ENCODE data around the gene C7orf33. TPM values are rescaled to one million over a fixed set of nuclear protein-coding genes. Genes with fewer than 3 reads are reported as not detected.
A peak's percentile ranks its signal among the peaks of the same experiment; 100 is the strongest.
"Not testable (repeated sequence)": the region's sequence is repeated elsewhere in the genome, so short reads cannot be mapped to it uniquely, and the experiment has no call there.

The C7orf33 gene
- total and polyA plus RNA-seq, 2 of the 8 experiments (the other 6 are each of a cell fraction or from before 2014, with no cell fraction given), result not detected

DNA sequence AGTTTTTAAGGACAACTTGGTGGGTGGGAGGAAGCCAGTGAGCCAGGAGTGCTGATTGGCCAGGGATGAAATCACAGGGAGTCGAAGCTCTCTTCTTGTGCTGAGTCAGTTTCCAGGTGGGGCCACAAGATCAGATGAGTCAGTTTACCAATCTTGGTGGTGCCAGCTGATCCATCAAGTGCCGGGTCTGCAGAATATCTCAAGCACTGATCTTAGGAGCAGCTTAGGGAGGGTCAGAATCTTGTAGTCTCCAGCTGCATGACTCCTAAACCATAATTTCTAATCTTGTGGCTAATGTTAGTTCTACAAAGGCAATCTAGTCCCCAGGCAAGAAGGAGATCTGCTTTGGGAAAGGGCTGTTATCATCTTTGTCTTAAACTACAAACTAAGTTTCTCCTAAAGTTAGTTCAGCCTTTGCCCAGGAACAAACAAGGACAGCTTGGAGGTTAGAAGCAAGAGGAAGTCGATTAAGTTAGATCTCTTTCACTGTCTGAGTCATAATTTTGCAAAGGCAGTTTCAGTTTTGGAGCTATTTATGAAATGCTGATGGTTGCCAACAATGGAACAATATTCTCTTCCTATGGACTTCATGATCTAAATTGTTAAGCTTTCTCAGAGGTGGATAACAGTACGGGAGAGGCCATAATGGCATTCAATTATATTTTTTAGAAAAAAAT, 26.2 kb upstream of the C7orf33 start:
- H3K79me2 ChIP-seq (ENCODE audit: control insufficient read depth in 1 of 2, insufficient read depth in 2 of 2, low read length in 2 of 2); H3K14ac ChIP-seq (ENCODE audit: insufficient read length); H3K23me2 ChIP-seq (ENCODE audit: low read depth, low read length); H2BK15ac ChIP-seq (ENCODE audit: low read length); H2BK20ac ChIP-seq (ENCODE audit: low read length); H2BK120ac ChIP-seq (replicated peaks; ENCODE audit: low read depth, low read length); H4K91ac ChIP-seq (replicated peaks; ENCODE audit: insufficient read length, low read length); H3K56ac ChIP-seq (replicated peaks; ENCODE audit: insufficient read length, low read depth, low read length); H2AFZ ChIP-seq (ENCODE audit: low read length); H4K5ac ChIP-seq (ENCODE audit: insufficient read length, low read depth, low read length); H3K4me1 ChIP-seq (replicated peaks in 1 of 4; ENCODE audit: control insufficient read depth in 3 of 4, insufficient read depth in 4 of 4, low read length in 3 of 4); H3K27ac ChIP-seq (ENCODE audit: low read depth, low read length); H3K4me3 ChIP-seq (ENCODE audit: extremely low read depth in 1 of 4, insufficient read depth in 2 of 4, low read depth in 3 of 4, low read length in 4 of 4); DNase-seq (ENCODE audit: low read depth in 1 of 2, low spot score in 2 of 2); H3K36me3 ChIP-seq (ENCODE audit: control insufficient read depth in 2 of 4, insufficient read depth in 4 of 4, low read length in 3 of 4); POLR2A ChIA-PET (ENCODE audit: partially characterized antibody); H3K9me3 ChIP-seq (ENCODE audit: insufficient read depth in 2 of 2, low read depth in 1 of 2, low read length in 1 of 2); FAIRE-seq; H3K4ac ChIP-seq (replicated peaks; ENCODE audit: insufficient read length, low read depth, low read length); H4K8ac ChIP-seq (ENCODE audit: extremely low read depth, insufficient read depth, low read length); H2BK5ac ChIP-seq (ENCODE audit: low read depth, low read length); H2AK5ac ChIP-seq (ENCODE audit: low read depth, low read length); H3K4me2 ChIP-seq (ENCODE audit: insufficient read depth in 1 of 2, low read depth in 2 of 2, low read length in 2 of 2); H3K79me1 ChIP-seq (ENCODE audit: low read depth, low read length); H3K23ac ChIP-seq (ENCODE audit: insufficient read length); H4K20me1 ChIP-seq (replicated peaks in 1 of 2; ENCODE audit: control insufficient read depth in 1 of 2, insufficient read depth in 2 of 2, low read length in 2 of 2); H3K9ac ChIP-seq (replicated peaks in 1 of 4; ENCODE audit: extremely low read depth in 1 of 4, low read depth in 3 of 4, low read length in 3 of 4); H3K18ac ChIP-seq (ENCODE audit: extremely low read depth, low read length); H2BK12ac ChIP-seq (ENCODE audit: low read depth, low read length); H3K27me3 ChIP-seq (replicated peaks in 1 of 4; ENCODE audit: control insufficient read depth in 3 of 4, extremely low read depth in 1 of 4, insufficient read depth in 3 of 4, low read length in 3 of 4): not testable (repeated sequence)
- peak; percentile 69; the same call in 1 of the 2 replicates for TF ChIP-seq BACH1 (IDR thresholded peaks at IDR 0.05; ENCODE audit: low read length)
- CTCF ChIA-PET (ENCODE audit: partially characterized antibody), result interaction anchor here (0.9 to 1.4 kb wide), 3 partner anchors 8 to 60 kb away, joined by 3 read pairs; no protein-coding TSS in a partner anchor
- 87% methylated on average over 4 of the region's 4 CpGs; no CpG with 5 or more reads in 1 of the 2 experiments for WGBS, 2 experiments (ENCODE audit: extremely low coverage in 1 of 2, insufficient coverage in 1 of 2, insufficient read length in 1 of 2, insufficient replicate concordance in 2 of 2, low coverage in 1 of 2, low lambda C conversion rate in 2 of 2, missing lambda C conversion rate in 1 of 2)

All from H1 (cell line).